ENCODE data around the gene BTNL3. TPM values are rescaled to one million over a fixed set of nuclear protein-coding genes. Genes with fewer than 3 reads are reported as not detected.
"Not testable (repeated sequence)": the region's sequence is repeated elsewhere in the genome, so short reads cannot be mapped to it uniquely, and the experiment has no call there.

BTNL3 gene
- polyA plus RNA-seq, 3 donors from 2014 or later: not detected

DNA sequence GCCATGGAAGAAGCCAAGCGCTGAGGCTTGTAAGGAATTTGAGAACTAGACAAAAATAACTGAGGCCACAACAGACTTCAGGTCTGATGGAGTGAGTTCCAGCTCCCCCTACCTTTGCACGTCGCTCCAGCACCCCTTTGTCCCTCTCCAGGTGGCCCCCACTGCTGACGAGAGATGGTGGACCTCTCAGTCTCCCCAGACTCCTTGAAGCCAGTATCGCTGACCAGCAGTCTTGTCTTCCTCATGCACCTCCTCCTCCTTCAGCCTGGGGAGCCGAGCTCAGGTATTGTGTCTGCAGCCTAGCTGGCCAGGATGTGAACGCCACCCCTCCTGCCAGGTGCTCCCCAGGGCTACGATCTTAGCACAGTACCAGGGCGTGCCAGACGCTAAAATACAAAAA, 56.7 kb downstream of the BTNL3 start:
- no peaks in the 10 kb centered on the region for H3K4me1 Mint-ChIP-seq
- DNase-seq: no peak
- no peaks in the 10 kb centered on the region for H3K9me3 Mint-ChIP-seq
- no peaks in the 10 kb centered on the region for H3K36me3 Mint-ChIP-seq
- no peak overlapping the region for H3K27ac Mint-ChIP-seq
- peaks cover 3 to 22% (median 18%) of the 10 kb centered on the region in 3 donors for H3K27me3 Mint-ChIP-seq (ENCODE audit: low read depth in 3 of 3)
- H3K4me3 Mint-ChIP-seq: no peak overlapping the region

DNA sequence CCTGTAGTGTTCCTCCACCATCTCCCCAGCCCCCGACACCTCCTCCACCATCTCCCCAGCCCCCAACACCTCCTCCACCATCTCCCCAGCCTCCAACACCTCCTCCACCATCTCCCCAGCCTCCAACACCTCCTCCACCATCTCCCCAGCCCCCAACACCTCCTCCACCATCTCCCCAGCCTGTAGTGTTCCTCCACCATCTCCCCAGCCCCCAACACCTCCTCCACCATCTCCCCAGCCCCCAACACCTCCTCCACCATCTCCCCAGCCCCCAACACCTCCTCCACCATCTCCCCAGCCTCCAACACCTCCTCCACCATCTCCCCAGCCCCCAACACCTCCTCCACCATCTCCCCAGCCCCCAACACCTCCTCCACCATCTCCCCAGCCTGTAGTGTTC, 57.2 kb downstream of the BTNL3 start:
- not testable (repeated sequence) for H3K27ac Mint-ChIP-seq, DNase-seq, H3K4me3 Mint-ChIP-seq, H3K9me3 Mint-ChIP-seq, H3K4me1 Mint-ChIP-seq, H3K36me3 Mint-ChIP-seq
- peaks cover 3 to 22% (median 20%) of the 10 kb centered on the region in 3 donors for H3K27me3 Mint-ChIP-seq (ENCODE audit: low read depth in 3 of 3)

DNA sequence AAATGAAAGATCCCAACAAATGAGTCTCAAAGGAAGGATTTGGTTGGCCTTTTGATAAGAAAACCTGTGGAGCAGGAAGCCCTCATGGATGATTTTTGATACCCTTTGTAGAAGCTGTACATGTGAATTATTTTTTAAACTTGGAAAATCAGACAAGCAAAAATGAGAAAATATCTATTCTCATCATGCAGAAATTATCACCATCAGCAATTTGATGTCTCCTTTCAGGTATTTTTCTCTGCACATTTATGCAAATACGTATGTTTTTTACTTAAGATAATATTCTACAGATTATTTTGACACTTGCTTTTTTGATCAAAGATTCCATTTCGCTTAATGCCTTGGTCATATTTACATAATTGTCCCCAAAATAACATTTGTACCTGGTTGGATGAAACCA, 58.6 kb downstream of the BTNL3 start:
- H3K27ac Mint-ChIP-seq: no peak overlapping the region
- no peak overlapping the region for H3K4me3 Mint-ChIP-seq

DNA sequence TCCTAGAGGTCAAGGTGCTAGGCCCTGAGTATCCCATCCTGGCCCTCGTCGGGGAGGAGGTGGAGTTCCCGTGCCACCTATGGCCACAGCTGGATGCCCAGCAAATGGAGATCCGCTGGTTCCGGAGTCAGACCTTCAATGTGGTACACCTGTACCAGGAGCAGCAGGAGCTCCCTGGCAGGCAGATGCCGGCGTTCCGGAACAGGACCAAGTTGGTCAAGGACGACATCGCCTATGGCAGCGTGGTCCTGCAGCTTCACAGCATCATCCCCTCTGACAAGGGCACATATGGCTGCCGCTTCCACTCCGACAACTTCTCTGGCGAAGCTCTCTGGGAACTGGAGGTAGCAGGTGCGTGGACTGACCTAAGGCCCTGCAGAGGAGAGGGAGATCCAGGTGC, 59.3 kb downstream of the BTNL3 start:
- DNase-seq: no peak
- H3K27ac Mint-ChIP-seq: no peak overlapping the region
- H3K36me3 Mint-ChIP-seq: no peaks in the 10 kb centered on the region
- H3K4me3 Mint-ChIP-seq: no peak overlapping the region
- peaks cover 5 to 8% of the 10 kb centered on the region in 2 donors for H3K4me1 Mint-ChIP-seq
- peaks cover 11 to 22% (median 15%) of the 10 kb centered on the region in 3 donors for H3K27me3 Mint-ChIP-seq (ENCODE audit: low read depth in 3 of 3)
- H3K9me3 Mint-ChIP-seq: no peaks in the 10 kb centered on the region

More for the DNA sequence above, 58.6 kb downstream of the BTNL3 start:
- Mint-ChIP-seq H3K4me1 (peaks cover 4 to 5% of the 10 kb centered on the region in 2 donors), H3K9me3 (no peaks in the 10 kb centered on the region), H3K36me3 (no peaks in the 10 kb centered on the region), H3K27me3 (ENCODE audit: low read depth in 3 of 3) (peaks cover 10 to 25% (median 15%) of the 10 kb centered on the region in 3 donors)
- no peak for DNase-seq

DNA sequence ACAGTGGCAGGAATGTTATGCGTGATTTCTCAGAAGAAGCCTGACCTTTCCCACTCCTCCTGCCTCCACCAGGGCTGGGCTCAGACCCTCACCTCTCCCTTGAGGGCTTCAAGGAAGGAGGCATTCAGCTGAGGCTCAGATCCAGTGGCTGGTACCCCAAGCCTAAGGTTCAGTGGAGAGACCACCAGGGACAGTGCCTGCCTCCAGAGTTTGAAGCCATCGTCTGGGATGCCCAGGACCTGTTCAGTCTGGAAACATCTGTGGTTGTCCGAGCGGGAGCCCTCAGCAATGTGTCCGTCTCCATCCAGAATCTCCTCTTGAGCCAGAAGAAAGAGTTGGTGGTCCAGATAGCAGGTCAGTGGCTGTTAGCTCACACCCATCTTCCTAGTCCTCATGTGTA, 61.4 kb downstream of the BTNL3 start:
- Mint-ChIP-seq H3K27ac (no peak overlapping the region), H3K4me1 (peaks cover 14 to 23% of the 10 kb centered on the region in 2 donors), H3K36me3 (no peaks in the 10 kb centered on the region), H3K9me3 (peaks cover 0 to 2% (median 0%) of the 10 kb centered on the region in 6 donors), H3K4me3 (no peak overlapping the region), H3K27me3 (ENCODE audit: low read depth in 3 of 3) (peaks cover 19 to 34% (median 26%) of the 10 kb centered on the region in 3 donors)
- no peak for DNase-seq

DNA sequence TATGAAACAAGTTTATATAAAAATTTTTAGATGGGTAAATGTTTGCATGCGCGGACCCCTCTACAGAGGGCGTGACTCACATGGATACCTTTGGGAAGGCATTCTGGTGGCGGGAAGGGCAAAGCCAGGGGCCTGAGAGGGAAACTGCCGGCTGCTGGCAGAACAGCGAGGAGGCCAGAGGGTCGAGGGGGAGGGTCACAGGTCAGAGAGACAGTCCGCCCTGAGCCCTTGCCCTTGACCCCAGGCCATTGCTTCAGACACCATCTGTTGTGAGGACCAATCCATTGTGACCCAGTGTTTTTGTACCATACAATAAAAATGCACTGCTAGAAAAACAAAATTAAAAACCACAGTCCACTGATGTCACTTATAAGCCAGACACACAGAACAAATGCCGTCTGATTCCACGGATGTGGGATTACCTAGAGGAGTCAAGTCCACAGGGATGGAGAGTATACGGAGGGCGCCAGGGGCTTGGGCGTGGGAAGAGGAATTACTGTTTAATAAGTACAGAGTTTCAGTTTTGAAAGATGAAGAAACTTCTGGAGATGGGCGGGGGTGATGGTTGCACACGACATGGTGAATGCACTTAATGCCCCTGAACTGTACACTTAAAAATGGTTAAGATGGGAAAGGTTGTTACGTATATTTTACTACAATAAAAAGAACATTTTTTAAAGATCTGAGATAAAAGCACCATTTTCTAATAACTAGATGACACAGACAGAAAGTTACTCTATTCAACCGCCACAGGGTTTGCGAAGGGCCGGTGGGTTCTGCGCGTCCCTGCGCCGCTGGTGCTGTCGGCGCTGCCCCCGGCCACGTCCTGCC, 63.4 kb downstream of the BTNL3 start:
- peaks cover 14 to 23% of the 10 kb centered on the region in 2 donors for H3K4me1 Mint-ChIP-seq
- peaks cover 19 to 40% (median 29%) of the 10 kb centered on the region in 3 donors for H3K27me3 Mint-ChIP-seq (ENCODE audit: low read depth in 3 of 3)
- H3K9me3 Mint-ChIP-seq: peaks cover 0 to 4% (median 0%) of the 10 kb centered on the region in 6 donors
- H3K27ac Mint-ChIP-seq: no peak overlapping the region
- no peak for DNase-seq
- peak overlapping the region; percentile 70 to 85 (median 81) for H3K4me3 Mint-ChIP-seq
- no peaks in the 10 kb centered on the region for H3K36me3 Mint-ChIP-seq

DNA sequence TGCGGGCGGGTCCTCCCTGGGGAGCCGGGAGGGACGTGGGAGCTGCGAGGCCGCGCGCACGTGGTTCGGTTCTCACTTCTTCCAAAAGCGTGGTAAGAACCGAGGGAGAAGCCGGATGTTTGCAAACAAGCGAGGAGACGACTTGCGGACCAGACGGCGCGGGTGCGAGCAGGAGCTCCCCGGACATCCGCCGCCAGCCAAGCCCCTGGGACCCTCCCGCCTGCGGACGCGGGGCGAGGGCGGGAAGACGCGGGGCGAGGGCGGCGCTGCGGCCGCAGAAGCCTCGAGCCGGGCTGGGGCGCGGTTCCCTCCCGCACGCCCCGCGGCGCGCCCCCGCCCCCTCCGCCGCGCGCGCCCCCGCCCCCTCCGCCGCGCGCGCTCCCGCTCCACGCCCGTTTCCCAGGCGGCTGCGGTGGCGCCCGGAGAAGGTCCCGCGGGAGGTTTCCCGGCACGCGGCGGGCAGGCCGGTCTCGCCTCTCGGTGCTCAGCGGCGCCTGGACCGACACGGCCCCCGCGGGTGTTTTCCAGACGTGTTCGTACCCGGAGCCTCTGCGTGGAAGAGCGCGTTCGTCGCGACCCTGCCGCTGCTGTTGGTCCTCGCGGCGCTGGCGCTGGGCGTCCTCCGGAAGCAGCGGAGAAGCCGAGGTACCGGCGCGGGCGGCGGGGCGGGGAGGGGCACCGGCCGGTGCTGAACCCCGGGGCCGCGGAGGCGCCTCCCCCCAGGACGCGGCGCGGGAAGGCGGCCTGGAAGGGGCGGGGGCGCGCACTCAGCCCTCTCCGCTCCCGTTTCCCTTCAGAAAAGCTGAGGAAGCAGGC, 64.2 kb downstream of the BTNL3 start:
- no peaks in the 10 kb centered on the region for H3K36me3 Mint-ChIP-seq
- H3K4me1 Mint-ChIP-seq: peaks cover 14 to 23% of the 10 kb centered on the region in 2 donors
- H3K27me3 Mint-ChIP-seq (ENCODE audit: low read depth in 3 of 3): peaks cover 19 to 39% (median 29%) of the 10 kb centered on the region in 3 donors
- H3K9me3 Mint-ChIP-seq: peaks cover 0 to 4% (median 0%) of the 10 kb centered on the region in 6 donors
- peak in 2 of 3 donors; percentile 5 for DNase-seq
- no peak overlapping the region for H3K27ac Mint-ChIP-seq
- H3K4me3 Mint-ChIP-seq: peak overlapping the region; percentile 70 to 85 (median 82)

DNA sequence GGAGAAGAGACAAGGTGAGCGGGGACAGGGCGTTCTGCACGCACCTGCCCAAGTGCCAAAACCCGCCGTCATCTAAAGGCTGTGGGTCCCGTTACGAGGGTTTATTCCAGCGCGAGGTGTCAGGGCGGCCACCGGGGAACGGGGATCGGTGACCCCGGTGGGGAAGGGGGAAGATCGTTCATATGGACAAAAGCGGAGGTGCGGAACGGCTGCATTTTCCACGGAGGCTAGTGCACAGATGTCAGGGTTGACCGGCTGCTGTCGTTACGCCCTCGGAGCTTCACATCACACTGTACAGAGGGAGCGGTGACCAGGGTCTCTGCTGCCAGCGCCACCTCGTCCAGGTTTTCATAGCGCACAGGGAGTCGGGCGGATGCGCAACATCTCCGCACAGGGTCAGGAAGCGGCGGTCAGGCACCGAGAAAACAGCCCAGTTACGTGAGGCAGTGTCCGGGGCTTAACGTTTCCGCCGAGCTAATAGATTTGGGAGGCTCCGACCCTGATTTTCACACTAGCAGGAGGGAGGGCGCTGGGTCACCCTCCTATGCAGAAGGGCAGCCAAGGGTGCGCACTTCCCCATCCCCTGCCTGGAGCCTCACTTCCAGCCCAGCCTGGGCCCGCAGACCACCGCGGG, 65.0 kb downstream of the BTNL3 start:
- H3K27me3 Mint-ChIP-seq (ENCODE audit: low read depth in 3 of 3): peaks cover 21 to 42% (median 30%) of the 10 kb centered on the region in 3 donors
- DNase-seq: no peak
- peak overlapping the region; percentile 50 to 82 (median 78) for H3K4me3 Mint-ChIP-seq
- H3K27ac Mint-ChIP-seq: no peak overlapping the region
- peaks cover 0 to 4% (median 0%) of the 10 kb centered on the region in 6 donors for H3K9me3 Mint-ChIP-seq
- H3K36me3 Mint-ChIP-seq: no peaks in the 10 kb centered on the region
- peaks cover 14 to 23% of the 10 kb centered on the region in 2 donors for H3K4me1 Mint-ChIP-seq

DNA sequence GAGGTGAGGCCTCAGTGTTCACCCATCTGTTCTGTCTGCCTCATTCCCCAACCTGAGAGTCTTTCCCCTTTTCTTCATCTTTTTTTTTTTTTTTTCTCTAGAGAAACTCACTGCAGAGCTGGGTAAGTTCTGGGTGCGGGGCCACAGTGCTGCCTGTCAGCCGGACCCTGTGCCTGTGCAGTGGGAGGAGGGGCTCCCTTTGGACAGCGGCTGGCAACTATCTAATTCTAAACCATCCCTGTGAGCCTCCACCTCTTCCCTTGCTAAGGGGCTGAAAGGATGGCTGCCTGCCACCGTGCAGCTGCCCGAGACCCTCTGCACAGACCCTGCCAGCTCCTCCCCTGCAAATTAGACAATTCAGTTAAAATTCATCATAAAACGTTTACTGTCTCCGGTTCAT, 65.5 kb downstream of the BTNL3 start:
- H3K36me3 Mint-ChIP-seq: no peaks in the 10 kb centered on the region
- H3K27me3 Mint-ChIP-seq (ENCODE audit: low read depth in 3 of 3): peaks cover 21 to 44% (median 30%) of the 10 kb centered on the region in 3 donors
- DNase-seq: no peak
- peaks cover 14 to 23% of the 10 kb centered on the region in 2 donors for H3K4me1 Mint-ChIP-seq
- peak overlapping the region; percentile 50 to 82 (median 78) for H3K4me3 Mint-ChIP-seq
- no peak overlapping the region for H3K27ac Mint-ChIP-seq
- H3K9me3 Mint-ChIP-seq: peaks cover 0 to 4% (median 0%) of the 10 kb centered on the region in 6 donors

DNA sequence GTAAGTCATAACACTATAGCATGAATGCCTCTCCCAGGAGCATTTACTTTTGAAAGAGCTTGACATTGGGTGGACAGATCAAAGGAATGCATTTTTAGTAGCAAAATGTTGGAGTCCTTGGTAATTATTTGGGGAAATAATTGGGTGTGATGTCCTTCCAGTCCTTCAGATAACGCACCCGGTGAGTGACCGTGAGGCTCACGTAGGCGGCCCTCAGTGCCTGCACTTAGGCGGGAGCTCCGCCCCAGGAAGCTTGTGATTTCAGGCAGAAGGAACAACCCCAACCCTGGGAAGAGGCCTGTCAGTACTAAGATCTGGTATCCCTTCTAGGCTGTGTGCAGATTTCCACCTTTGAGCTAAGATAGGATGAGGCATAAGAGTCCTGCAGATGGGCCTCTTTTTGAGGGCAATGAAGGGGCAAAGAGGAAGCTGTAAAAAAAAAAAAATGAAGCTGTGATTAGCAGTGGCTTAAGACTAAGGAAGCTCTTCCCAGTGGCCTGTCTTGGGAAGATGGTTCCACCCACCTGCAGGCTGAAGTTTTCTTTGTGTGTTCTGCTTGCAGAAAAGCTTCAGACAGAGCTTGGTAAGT, 66.3 kb downstream of the BTNL3 start:
- peaks cover 21 to 41% (median 31%) of the 10 kb centered on the region in 3 donors for H3K27me3 Mint-ChIP-seq (ENCODE audit: low read depth in 3 of 3)
- no peak for DNase-seq
- H3K9me3 Mint-ChIP-seq: peaks cover 0 to 4% (median 0%) of the 10 kb centered on the region in 6 donors
- H3K4me1 Mint-ChIP-seq: peaks cover 14 to 23% of the 10 kb centered on the region in 2 donors
- peak overlapping the region in 3 of 5 donors; percentile 50 to 78 (median 75) for H3K4me3 Mint-ChIP-seq
- no peaks in the 10 kb centered on the region for H3K36me3 Mint-ChIP-seq
- H3K27ac Mint-ChIP-seq: no peak overlapping the region

Other genes with a start within 250 kb of the BTNL3 start
- gene OR2Y1, start 248.8 kb upstream of the BTNL3 start, polyA plus RNA-seq: not detected
- gene MGAT1, start 186.0 kb upstream of the BTNL3 start, polyA plus RNA-seq: 100 to 1,000 TPM; 220 to 241 (median 238) TPM
- 1 to 10 TPM; 7.4 to 9.8 (median 8.9) TPM for gene ZFP62, start 127.6 kb upstream of the BTNL3 start, polyA plus RNA-seq
- not detected for gene BTNL8, start 89.7 kb upstream of the BTNL3 start, polyA plus RNA-seq
- gene BTNL9, start 51.4 kb downstream of the BTNL3 start, polyA plus RNA-seq: not detected
- gene OR2V1, start 142.3 kb downstream of the BTNL3 start, polyA plus RNA-seq: not detected
- not detected for gene OR2V2, start 158.7 kb downstream of the BTNL3 start, polyA plus RNA-seq
- gene TRIM7, start 216.3 kb downstream of the BTNL3 start, polyA plus RNA-seq: under 1 TPM in 1 of 3 donors, not detected in 2; 0.50 TPM
- 1 to 10 TPM in 2 of 3 donors, under 1 TPM in 1; 0.80 to 2.3 (median 1.7) TPM for gene TRIM41, start 234.4 kb downstream of the BTNL3 start, polyA plus RNA-seq